ENCODE results near the gene CD302.

GRCh38 chr2:159803235-159803962 lies 5.4 kb upstream of the CD302 start:
- no peak for TF ChIP-seq EZH2 (IDR thresholded peaks at IDR 0.05; ENCODE audit: borderline replicate concordance, low read depth, low read length, severe bottlenecking)
- no peak for TF ChIP-seq CTCF (IDR thresholded peaks at IDR 0.05; ENCODE audit: borderline replicate concordance, extremely low read depth, low read length, poor library complexity, severe bottlenecking)

Data from DND-41 (cell line).